GM21367 (cell line): ENCODE data around the gene PLD4.

Experiments
- ATAC-seq: cut with Tn5 transposase; IDR thresholded peaks from one replicate; pipeline ENCODE4 v1.9.1; 2021; ENCODE audit not compliant: unreplicated experiment

PLD4 gene

GRCh38 chr14:104927432-104927816, 2.7 kb downstream of the PLD4 start:
- no peak for ATAC-seq

DNA sequence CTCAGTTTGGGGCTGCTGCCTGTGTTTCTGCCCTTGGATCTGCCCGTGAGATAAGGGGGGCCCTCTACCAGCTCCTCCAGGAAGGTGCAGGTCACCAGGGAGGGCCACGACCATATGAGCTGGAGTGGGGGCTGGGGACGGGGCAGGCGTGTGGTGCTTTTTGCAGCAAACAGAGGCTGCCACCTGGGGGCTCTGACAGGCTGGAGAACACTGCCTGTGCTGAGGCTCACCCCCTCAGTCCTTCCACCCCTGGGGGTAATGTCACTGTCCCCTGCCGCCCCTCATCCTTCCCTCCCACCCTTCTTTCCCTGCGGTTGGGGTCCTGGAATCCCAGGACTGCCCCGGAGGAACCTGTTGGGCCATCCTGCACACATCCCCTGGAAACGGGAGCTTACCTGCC, 3.2 kb downstream of the PLD4 start:
- no peak for ATAC-seq

DNA sequence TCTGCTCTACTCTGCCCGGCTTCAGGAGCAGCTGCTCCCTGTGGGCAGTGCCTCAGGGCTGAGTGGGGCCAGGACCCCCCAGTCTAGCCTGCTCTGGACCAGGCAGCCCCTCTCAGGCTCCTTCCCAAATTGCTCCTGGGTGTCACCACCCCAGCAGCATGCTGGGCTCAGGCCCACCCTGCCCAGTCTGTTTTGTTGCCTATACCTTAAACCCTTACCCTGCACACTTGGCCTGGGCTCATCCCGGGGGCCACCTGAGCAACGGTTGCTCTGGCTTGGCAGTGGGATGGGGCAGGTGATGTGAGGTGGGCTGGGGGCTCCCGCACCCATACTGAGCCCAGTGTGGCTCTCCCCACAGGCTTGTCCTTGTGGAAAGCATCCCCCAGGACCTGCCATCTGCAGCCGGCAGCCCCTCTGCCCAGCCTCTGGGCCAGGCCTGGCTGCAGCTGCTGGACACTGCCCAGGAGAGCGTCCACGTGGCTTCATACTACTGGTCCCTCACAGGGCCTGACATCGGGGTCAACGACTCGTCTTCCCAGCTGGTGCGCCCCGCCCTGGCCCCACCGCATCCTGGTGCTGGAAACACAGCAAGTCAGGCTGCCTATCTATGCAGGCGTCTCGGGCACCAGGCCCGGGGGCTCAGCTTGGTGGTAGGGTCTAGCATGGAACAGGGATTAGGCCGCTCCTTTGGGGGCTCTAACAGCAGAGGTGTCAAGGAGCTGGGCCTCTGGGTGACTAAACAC, 3.9 kb downstream of the PLD4 start:
- ATAC-seq: no peak

GRCh38 chr14:104929268-104930230, 4.9 kb downstream of the PLD4 start:
- ATAC-seq: no peak

DNA sequence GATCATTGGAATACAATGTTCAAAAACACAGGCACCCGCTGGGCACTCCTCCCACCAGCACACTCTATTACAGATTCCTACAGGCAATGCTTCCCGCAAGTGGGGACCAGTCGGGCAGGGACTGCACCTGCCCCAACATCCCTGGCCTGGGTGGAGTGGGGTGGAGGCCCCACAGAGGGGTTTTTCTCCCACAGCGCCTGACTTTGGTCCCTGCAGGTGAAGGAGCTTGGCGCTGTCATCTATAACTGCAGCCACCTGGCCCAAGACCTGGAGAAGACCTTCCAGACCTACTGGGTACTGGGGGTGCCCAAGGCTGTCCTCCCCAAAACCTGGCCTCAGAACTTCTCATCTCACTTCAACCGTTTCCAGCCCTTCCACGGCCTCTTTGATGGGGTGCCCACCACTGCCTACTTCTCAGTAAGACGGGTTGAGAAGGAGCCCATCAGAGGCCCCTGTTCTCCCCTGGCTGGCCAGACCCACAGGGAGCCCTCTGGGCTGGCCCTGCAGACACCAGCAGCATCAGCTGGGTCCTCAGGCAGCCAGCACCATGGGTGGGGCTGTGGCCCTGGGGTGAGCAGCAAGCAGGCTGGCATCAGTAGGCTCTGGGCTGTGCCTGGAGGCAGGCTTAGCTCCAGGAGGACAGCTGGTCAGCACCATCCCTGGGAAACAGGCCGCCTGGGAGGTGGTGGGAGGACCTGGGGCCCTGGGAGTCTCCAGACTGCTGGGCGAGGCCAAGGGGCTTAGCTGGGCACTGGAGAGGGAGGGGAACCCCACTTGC, 6.0 kb downstream of the PLD4 start:
- ATAC-seq: no peak

- no peak for ATAC-seq
These were observed 6.7 kb downstream of the PLD4 start for GRCh38 chr14:104931304-104931770.

DNA sequence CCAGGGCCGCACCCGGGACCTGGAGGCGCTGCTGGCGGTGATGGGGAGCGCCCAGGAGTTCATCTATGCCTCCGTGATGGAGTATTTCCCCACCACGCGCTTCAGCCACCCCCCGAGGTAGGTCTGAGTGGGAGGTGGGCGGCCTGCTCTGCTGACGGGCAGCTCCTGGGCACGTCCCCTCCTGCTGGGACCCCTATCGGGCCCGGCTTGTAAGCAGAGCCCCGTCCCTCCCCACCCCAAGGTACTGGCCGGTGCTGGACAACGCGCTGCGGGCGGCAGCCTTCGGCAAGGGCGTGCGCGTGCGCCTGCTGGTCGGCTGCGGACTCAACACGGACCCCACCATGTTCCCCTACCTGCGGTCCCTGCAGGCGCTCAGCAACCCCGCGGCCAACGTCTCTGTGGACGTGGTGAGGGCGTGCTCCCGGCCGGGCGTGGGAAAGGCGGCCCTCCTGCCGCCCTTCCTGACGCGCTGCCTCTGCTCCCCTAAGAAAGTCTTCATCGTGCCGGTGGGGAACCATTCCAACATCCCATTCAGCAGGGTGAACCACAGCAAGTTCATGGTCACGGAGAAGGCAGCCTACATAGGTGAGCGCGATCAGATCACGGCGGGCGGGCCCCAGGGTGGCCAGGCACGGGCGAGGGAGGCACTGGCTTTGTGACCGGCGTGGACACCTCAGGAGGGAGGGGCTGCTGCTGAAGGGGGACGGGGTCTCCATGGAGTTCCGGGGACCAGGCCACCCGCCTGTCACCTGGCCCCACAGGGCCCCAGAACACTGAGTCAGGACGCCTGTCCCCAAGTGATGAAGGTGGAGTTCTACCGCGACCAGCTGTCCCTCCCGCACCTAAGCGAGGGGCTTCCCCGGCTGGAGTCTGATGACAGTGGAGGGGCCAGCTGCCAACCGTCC, 7.3 kb downstream of the PLD4 start:
- ATAC-seq: no peak

GRCh38 chr14:104932676-104933631, 8.3 kb downstream of the PLD4 start:
- peak; percentile 63 for ATAC-seq

DNA sequence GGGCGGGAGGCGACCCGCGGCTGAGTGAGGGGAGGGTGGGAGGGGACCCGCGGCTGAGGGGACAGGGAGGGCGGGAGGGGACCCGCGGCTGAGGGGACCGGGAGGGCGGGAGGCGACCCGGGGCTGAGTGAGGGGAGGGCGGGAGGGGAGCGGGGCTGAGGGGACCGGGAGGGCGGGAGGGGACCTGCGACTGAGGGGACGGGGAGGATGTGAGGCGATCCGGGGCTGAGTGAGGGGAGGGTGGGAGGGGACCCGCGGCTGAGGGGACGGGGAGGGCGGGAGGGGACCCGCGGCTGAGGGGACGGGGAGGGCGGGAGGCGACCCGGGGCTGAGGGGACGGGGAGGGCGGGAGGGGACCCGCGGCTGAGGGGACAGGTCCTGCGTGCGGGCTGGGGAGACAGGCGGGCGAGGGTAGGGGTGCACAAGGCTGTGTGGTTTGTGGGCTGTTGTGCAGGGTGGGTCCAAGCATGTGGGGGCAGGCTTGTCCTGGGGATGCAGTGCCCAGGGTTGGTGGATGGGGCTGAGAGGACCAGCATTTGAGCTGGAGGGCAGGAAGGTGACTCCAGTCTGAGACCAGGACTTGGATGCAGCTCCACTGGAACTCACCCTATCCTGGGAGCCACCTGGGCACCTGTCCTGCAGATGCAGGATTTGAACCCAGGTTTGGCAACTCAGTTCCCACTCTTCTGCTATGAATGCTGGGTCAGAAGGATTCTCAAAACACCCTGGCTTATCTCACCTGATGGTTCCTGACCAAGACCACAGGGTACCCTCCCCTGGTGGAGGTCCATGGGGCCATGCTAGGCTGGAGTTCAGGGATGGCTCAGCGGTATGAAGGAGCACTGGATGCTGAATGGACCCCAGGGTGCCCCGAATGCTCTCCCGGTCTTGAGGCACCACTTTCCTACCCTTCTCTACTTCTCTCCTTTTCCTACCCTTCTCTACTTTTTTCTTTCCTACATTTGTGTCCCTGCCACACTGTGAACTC, 9.4 kb downstream of the PLD4 start:
- ATAC-seq: no peak

DNA sequence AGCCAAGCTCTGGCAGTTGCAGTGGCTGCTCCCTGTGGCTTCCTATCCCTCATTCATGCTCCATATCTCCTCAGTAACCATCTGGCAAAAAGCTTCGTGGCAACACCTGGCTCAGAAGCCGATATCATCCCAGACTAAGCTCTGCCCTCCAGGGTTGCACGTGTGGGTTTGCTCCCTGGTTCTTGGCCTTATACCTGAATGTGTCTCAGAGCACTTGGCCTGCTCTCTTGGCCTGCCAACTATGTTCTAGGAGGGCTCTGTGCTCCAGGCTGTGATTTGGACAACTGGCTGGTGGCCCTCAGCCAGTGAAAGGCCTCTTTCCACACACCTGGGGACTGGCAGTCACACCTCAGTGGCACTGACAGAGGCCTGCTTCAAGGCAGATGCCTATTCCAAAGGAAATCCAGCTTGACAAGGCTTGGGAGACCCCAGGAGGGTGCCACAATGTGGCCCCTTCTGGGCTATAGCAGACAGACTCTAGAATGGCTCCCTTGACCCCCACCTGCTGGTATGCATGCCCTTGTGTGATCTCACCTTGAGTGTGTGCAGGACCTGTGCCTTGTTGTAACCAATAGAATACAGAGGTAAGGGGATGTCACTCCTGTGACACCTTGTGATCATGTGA, 10.5 kb downstream of the PLD4 start:
- no peak for ATAC-seq

DNA sequence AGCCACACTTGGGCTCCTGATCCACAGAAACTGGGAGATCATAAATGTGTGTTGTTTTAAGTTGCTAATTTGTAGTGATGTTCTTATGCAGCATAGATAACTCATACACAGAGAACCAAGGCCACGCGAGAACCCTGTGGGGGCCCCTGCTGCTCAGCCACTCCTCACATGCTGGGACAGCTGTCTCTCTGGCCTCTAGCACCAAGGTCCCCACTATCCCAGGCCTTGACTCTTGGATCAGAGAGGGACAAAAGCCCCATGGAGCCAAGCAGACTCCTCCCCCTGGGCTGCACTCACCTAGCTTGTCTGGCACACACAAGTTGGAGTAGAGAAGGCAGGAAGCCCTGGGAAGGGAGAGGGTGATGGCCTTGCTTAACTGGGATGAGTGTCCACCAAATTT, 11.3 kb downstream of the PLD4 start:
- no peak for ATAC-seq

DNA sequence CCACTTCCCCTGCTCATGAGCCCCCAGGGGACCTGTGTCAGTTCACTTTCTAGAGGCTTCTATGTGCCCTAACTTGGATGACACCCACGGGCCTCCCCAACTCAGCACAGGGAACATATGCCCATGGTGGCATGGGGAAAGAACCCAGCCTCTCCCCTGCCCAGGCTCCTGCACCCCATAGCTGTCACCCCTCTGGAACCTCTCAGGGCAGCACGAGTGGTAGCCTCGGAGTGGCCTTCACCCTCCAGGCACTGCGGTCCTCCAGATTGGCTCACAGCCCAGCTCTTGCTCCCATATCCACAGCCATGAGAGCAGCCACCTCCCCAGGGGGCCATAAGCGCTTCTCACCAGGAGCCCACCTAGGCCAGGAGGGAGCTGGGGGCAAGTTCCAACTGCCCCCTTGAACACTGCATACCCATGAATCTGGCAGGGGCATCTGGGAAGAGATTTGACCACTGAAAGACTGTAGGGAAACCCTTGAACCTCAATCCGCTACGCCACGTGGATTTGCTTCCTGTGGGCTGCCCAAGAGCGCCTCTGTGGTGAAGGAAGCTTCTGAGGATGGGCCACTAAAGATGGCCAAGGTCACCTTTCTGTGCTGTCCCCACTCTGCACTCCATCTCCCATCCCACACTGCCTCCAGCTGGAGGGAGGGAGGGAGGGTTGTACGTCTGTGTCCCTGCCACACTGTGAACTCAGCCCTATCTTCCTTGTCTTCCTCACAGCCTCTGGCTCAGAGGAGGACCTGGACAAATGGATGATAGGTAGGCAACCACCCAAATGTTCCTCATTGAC, 11.9 kb downstream of the PLD4 start:
- ATAC-seq: no peak

- ATAC-seq: no peak
These were observed 12.5 kb downstream of the PLD4 start for GRCh38 chr14:104937161-104937560.

- ATAC-seq: no peak
These were observed 13.2 kb downstream of the PLD4 start for GRCh38 chr14:104937694-104938365.

GRCh38 chr14:104938436-104938835, 13.8 kb downstream of the PLD4 start:
- ATAC-seq: no peak

DNA sequence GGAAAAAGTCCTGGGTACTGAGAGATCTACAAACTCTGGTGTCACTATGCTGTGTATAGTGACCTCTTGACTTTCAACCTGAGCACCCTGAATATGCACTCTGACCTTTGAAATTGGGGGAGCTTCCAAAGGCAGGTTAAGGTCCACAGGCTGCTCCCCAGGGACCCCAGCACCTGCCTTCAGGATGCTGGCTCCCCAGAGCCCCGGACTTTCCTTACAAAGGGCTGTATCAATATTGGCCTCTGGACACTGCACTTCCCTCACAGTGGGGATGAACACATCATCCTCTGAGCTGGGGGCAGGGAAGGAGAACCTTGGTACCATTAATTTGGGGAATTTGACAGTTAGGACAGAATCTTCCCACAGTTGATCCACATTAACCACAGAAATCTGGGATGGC, 14.3 kb downstream of the PLD4 start:
- ATAC-seq: no peak
